ENCODE results near the gene IGSF5. TPM values are rescaled to one million over a fixed set of nuclear protein-coding genes. Genes with fewer than 3 reads are reported as not detected.

IGSF5 gene
- polyA plus RNA-seq, 1 experiment: not detected

GRCh38 chr21:39802217-39802616 is 57.2 kb downstream of the IGSF5 start:
- TF ChIP-seq, protein P1, sequence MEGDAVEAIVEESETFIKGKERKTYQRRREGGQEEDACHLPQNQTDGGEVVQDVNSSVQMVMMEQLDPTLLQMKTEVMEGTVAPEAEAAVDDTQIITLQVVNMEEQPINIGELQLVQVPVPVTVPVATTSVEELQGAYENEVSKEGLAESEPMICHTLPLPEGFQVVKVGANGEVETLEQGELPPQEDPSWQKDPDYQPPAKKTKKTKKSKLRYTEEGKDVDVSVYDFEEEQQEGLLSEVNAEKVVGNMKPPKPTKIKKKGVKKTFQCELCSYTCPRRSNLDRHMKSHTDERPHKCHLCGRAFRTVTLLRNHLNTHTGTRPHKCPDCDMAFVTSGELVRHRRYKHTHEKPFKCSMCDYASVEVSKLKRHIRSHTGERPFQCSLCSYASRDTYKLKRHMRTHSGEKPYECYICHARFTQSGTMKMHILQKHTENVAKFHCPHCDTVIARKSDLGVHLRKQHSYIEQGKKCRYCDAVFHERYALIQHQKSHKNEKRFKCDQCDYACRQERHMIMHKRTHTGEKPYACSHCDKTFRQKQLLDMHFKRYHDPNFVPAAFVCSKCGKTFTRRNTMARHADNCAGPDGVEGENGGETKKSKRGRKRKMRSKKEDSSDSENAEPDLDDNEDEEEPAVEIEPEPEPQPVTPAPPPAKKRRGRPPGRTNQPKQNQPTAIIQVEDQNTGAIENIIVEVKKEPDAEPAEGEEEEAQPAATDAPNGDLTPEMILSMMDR (IDR thresholded peaks at IDR 0.05; ENCODE audit: insufficient read depth, low read depth, low read length): no peak
- ChIA-PET POLR2A (no interaction called here), CTCF (no interaction called here)
- Histone ChIP-seq H3K4me3 (ENCODE audit: low read depth, low read length) (no peak overlapping the region), H3K36me3 (ENCODE audit: control insufficient read depth, insufficient read depth, low read length) (no peaks in the 10 kb centered on the region), H3K27me3 (ENCODE audit: control insufficient read depth, insufficient read depth, low read length) (no peaks in the 10 kb centered on the region)
- no peak for DNase-seq (ENCODE audit: low read depth)

- Histone ChIP-seq H3K4me3 (ENCODE audit: low read depth, low read length) (no peak overlapping the region), H3K27me3 (ENCODE audit: control insufficient read depth, insufficient read depth, low read length) (no peaks in the 10 kb centered on the region), H3K36me3 (ENCODE audit: control insufficient read depth, insufficient read depth, low read length) (no peaks in the 10 kb centered on the region)
- ChIA-PET POLR2A (no interaction called here), CTCF (no interaction called here)
- no peak for DNase-seq (ENCODE audit: low read depth)
- TF ChIP-seq, protein P1 (IDR thresholded peaks at IDR 0.05; ENCODE audit: insufficient read depth, low read depth, low read length): no peak
Observed at GRCh38 chr21:39803393-39803792, 58.4 kb downstream of the IGSF5 start.

- no peaks in the 10 kb centered on the region for H3K36me3 ChIP-seq (ENCODE audit: control insufficient read depth, insufficient read depth, low read length)
- TF ChIP-seq, protein P1 (IDR thresholded peaks at IDR 0.05; ENCODE audit: insufficient read depth, low read depth, low read length): no peak
- no peaks in the 10 kb centered on the region for H3K27me3 ChIP-seq (ENCODE audit: control insufficient read depth, insufficient read depth, low read length)
- H3K4me3 ChIP-seq (ENCODE audit: low read depth, low read length): no peak overlapping the region
- no peak for DNase-seq (ENCODE audit: low read depth)
- ChIA-PET POLR2A (no interaction called here), CTCF (no interaction called here)
Observed at GRCh38 chr21:39804240-39804639, 59.3 kb downstream of the IGSF5 start.

GRCh38 chr21:39805983-39806382 is 61.0 kb downstream of the IGSF5 start:
- ChIA-PET CTCF (no interaction called here), POLR2A (no interaction called here)
- TF ChIP-seq, protein P1 (IDR thresholded peaks at IDR 0.05; ENCODE audit: insufficient read depth, low read depth, low read length): no peak
- Histone ChIP-seq H3K4me3 (ENCODE audit: low read depth, low read length) (no peak overlapping the region), H3K36me3 (ENCODE audit: control insufficient read depth, insufficient read depth, low read length) (no peaks in the 10 kb centered on the region), H3K27me3 (ENCODE audit: control insufficient read depth, insufficient read depth, low read length) (no peaks in the 10 kb centered on the region)
- no peak for DNase-seq (ENCODE audit: low read depth)

GRCh38 chr21:39807738-39808137 is 62.8 kb downstream of the IGSF5 start:
- POLR2A ChIA-PET: no interaction called here

More at GRCh38 chr21:39807738-39808137, 62.8 kb downstream of the IGSF5 start:
- CTCF ChIA-PET: interaction anchor here (0.6 kb wide), 1 partner anchor 845 kb away, joined by 4 read pairs; no protein-coding TSS in a partner anchor
- Histone ChIP-seq H3K36me3 (ENCODE audit: control insufficient read depth, insufficient read depth, low read length) (no peaks in the 10 kb centered on the region), H3K4me3 (ENCODE audit: low read depth, low read length) (no peak overlapping the region), H3K27me3 (ENCODE audit: control insufficient read depth, insufficient read depth, low read length) (no peaks in the 10 kb centered on the region)
- TF ChIP-seq, protein P1 (IDR thresholded peaks at IDR 0.05; ENCODE audit: insufficient read depth, low read depth, low read length): no peak
- no peak for DNase-seq (ENCODE audit: low read depth)
